Lung (tissue), 12 donors: ENCODE results near the gene CX3CL1. TPM values are rescaled to one million over a fixed set of nuclear protein-coding genes. Genes with fewer than 3 reads are reported as not detected.

Source experiments
- ATAC-seq: fragments of 200-7000 bp; cut with Tn5 transposase; one replicate; pipeline ENCODE4 v1.9.1; 2020; ENCODE audit warnings: moderate number of reproducible peaks; ENCODE audit not compliant: insufficient read depth, low FRiP score
- DNase-seq, 3 donors: peaks; one replicate each; pipeline ENCODE4 v3.0.0-alpha.2; 2013 to 2017
- H3K27ac ChIP-seq, 2 donors: one replicate each; pipeline ENCODE4 v1.5.1; 2013; ENCODE audit warnings: mild to moderate bottlenecking in 2 of 2, moderate library complexity in 2 of 2, control low read depth in 1 of 2, inconsistent platforms in 1 of 2, low read depth in 1 of 2, low read length in 1 of 2
- H3K27me3 ChIP-seq, 3 donors: one replicate each; pipeline ENCODE4 v1.5.1; 2013; ENCODE audit warnings: low read length in 2 of 3; ENCODE audit not compliant: control insufficient read depth in 3 of 3, insufficient read depth in 3 of 3
- H3K36me3 ChIP-seq, 4 donors: one replicate each; pipeline ENCODE4 v1.5.1; 2013; ENCODE audit warnings: low read length in 4 of 4, mild to moderate bottlenecking in 1 of 4, moderate library complexity in 1 of 4; ENCODE audit not compliant: control insufficient read depth in 4 of 4, insufficient read depth in 4 of 4
- H3K4me1 ChIP-seq, 5 donors: one replicate each; pipeline ENCODE4 v1.5.1; 2013; ENCODE audit warnings: low read length in 5 of 5, mild to moderate bottlenecking in 2 of 5, moderate library complexity in 1 of 5; ENCODE audit not compliant: control insufficient read depth in 5 of 5, insufficient read depth in 5 of 5
- H3K4me3 ChIP-seq: one replicate; pipeline ENCODE4 v1.5.1; 2013; ENCODE audit warnings: mild to moderate bottlenecking, control low read depth, moderate library complexity
- H3K9ac ChIP-seq, 2 donors: one replicate each; pipeline ENCODE4 v1.5.1; 2013; ENCODE audit warnings: low read length in 2 of 2, control low read depth in 1 of 2; ENCODE audit not compliant: insufficient read depth in 1 of 2
- H3K9me3 ChIP-seq, 4 donors: one replicate each; pipeline ENCODE4 v1.5.1; 2013; ENCODE audit warnings: low read length in 3 of 4, mild to moderate bottlenecking in 1 of 4, moderate library complexity in 1 of 4; ENCODE audit not compliant: control insufficient read depth in 4 of 4, insufficient read depth in 3 of 4
- CTCF ChIP-seq: IDR thresholded peaks from 2 replicates; pipeline ENCODE4 v1.5.1; 2012; ENCODE audit warnings: mild to moderate bottlenecking; ENCODE audit errors: control extremely low read depth, extremely low read depth
- WGBS, 2 donors: extraction: QIAGEN DNeasy Blood & Tissue Kit; methylation state at CpG; one replicate each; pipeline ENCODE4 v1.1.7; 2013; 5-methylcytosine and 5-hydroxymethylcytosine counted together
- polyA plus RNA-seq, 2 donors: library from polyadenylated mRNA; stranded (reverse); fragments of 200-250 nt; gene quantifications; one replicate each; pipeline ENCODE4 v1.2.1, GENCODE V29; 2013
- total RNA-seq, 2 donors: library from RNA; depleted of rRNA in 1 of 2; stranded (reverse); fragments of >200 nt in 1 of 2; gene quantifications; one replicate each; pipeline ENCODE4 v1.2.1, GENCODE V29; 2014 to 2021
- donor health status: control.
- donor health status: control.
- donor health status: Bipolar disorder and iron deficiency.
- donor health status: healthy.
- donor health status: DM: yes; HTN: yes; CAD: no.

CX3CL1 gene
- total and polyA plus RNA-seq, 4 donors: 22.8 to 58.6 (median 31.7) TPM

- WGBS, 2 donors: 92 to 95% methylated on average over 9 of the region's 9 CpGs
- Histone ChIP-seq H3K4me3 (no peak overlapping the region), H3K9me3 (no peaks in the 10 kb centered on the region), H3K27ac (no peak overlapping the region), H3K9ac (no peak overlapping the region), H3K4me1 (peaks cover 0 to 20% (median 5%) of the 10 kb centered on the region in 5 donors), H3K27me3 (no peaks in the 10 kb centered on the region), H3K36me3 (no peaks in the 10 kb centered on the region)
- DNase-seq (no peak), ATAC-seq (no peak)
- no peak for TF ChIP-seq CTCF
Measured at GRCh38 chr16:57412584-57412983, 40.3 kb downstream of the CX3CL1 start.

DNA sequence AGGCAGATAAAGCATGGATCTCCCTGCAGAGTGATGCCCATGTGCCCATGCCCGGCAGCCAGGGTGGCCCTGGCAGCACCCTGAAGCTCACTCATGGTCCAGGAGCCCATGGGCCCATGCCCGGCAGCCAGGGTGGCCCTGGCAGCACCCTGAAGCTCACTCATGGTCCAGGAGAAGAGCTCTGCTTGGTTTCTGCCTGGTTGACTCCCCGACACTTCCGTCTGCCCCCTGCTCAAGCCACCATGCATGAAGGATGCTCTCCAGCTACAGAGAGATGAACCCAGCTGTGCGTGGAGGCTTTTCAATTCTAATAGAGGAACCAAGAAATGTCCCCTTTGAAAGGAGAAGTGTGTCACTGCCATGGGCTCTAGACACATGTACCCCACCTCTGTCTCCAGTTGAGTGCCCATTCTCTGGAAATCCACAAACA lies 41.0 kb downstream of the CX3CL1 start:
- Histone ChIP-seq H3K4me1 (peaks cover 0 to 23% (median 5%) of the 10 kb centered on the region in 5 donors), H3K27me3 (no peaks in the 10 kb centered on the region), H3K36me3 (no peaks in the 10 kb centered on the region), H3K9me3 (no peaks in the 10 kb centered on the region), H3K27ac (no peak overlapping the region), H3K4me3 (no peak overlapping the region), H3K9ac (no peak overlapping the region)
- DNase-seq: no peak
- 89 to 91% methylated on average over 5 of the region's 5 CpGs for WGBS, 2 donors
- no peak for ATAC-seq
- TF ChIP-seq CTCF: no peak

- Histone ChIP-seq H3K27ac (no peak overlapping the region), H3K27me3 (no peaks in the 10 kb centered on the region), H3K9ac (no peak overlapping the region), H3K36me3 (no peaks in the 10 kb centered on the region), H3K4me3 (no peak overlapping the region), H3K4me1 (peaks cover 0 to 25% (median 8%) of the 10 kb centered on the region in 5 donors), H3K9me3 (no peaks in the 10 kb centered on the region)
- WGBS, 2 donors: 68 to 83% methylated on average over 7 of the region's 7 CpGs
- no peak for TF ChIP-seq CTCF
- no peak for ATAC-seq
- no peak for DNase-seq
Measured at GRCh38 chr16:57413733-57414132, 41.4 kb downstream of the CX3CL1 start.

DNA sequence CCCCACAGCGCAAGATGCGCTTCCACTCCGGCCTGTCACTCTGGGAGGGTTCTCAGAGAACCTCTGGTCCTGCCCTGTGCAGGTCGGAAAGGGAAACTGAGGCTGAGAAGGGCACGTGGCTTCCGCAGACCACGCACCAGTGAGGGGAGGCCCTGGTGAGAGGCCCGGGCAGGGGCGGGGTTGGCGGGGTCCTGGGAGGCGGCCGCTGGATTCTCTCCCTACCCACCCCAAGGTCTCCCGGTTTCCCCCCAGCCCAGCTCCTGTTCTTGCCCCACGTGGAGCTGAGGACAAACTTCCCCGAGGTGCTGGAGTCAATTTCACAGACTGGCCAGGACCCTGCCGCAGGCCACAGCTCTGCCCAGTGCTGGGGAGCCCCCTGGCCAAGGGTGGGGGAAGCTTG lies 43.8 kb downstream of the CX3CL1 start:
- ATAC-seq (no peak), DNase-seq (no peak)
- Histone ChIP-seq H3K36me3 (no peaks in the 10 kb centered on the region), H3K4me3 (no peak overlapping the region), H3K27ac (peak overlapping the region in 1 of 2 donors; percentile 9), H3K27me3 (no peaks in the 10 kb centered on the region), H3K9me3 (no peaks in the 10 kb centered on the region), H3K9ac (no peak overlapping the region), H3K4me1 (peaks cover 0 to 19% (median 14%) of the 10 kb centered on the region in 5 donors)
- 85 to 86% methylated on average over 15 to 16 of the region's 16 CpGs for WGBS, 2 donors
- no peak for TF ChIP-seq CTCF
